Measurements from ENCODE around the gene CENATAC.
"Not testable (repeated sequence)": the region's sequence is repeated elsewhere in the genome, so short reads cannot be mapped to it uniquely, and the experiment has no call there.

CENATAC gene

DNA sequence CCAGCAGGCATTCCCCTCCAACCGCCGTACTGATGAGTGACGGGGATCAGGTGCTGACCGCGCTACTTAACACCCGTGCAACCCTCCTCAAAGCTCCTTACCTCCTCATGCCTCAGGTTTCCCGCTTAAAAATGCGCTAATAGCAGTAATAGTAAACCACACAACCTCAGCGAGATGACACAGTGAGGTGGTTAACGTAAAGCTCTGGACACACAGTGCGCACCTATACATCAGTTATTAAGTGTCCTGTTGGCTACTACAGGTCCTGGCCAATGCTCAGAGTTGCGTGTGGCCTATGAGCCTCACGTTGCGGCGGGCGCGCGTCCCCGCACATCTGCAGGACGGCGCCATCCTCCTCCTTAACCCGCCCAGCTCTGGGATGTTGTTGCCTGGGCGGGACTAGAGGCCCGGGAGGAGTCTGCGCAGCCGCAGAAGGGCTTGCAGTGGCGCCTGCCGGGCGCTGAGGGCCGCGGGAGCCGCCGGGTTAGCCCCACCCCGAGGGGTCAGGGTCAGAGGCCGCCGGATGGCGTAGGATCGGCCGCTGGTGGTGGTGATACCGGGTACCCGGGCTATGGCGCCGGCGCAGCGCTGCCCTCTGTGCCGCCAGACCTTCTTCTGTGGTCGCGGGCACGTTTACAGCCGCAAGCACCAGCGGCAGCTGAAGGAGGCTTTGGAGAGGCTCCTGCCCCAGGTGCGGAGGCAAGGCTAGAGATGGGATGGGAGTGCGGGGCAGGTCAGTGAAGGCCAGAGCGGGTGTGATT is at the start of gene CENATAC:
CENATAC (plus strand) TSS at position 512 of the 761 bp plus-strand sequence; CDS start at position 572, 60 bp downstream.
- peak; percentile 61 for DNase-seq

DNA sequence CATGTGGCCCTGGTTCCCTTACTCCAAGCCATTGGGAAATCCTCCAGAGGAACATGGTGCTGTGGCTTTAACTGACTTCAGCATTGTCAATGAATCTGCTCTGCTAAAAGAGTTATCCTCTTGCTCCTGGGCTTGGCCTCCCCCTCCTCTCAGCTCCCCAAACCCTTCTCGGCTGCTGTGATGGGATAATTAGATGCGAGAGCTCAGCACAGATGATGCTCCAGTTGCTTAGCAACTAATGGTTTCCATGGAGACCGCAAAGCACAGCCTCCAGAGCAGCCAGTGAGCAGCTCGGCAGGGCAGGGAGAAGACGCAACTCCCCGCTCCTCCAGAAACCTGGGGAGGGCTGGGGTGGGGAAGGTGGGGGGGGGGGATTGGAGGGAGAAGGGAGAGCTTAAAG is 44.7 kb upstream of the CENATAC start:
- DNase-seq = peak; percentile 77

DNA sequence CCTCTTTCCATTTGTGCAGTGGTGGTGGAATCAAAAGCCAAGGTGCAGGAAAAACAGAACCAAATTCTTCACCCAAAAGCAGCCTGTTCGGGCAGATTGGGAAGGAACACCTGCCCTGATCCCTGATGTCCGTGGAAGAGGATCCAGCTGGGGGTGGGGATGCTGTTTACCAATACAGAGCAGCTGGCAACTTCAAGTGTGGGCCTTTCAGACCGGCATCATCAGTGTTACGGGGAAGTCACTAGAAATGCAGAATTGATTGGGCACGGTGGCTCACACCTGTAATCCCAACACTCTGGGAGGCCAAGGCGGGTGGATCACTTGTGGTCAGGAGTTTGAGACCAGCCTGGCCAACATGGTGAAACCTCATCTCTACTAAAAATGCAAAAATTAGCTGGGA is 44.0 kb upstream of the CENATAC start:
- DNase-seq = not testable (repeated sequence)

GRCh38 chr11:118956094-118956846 is 41.7 kb upstream of the CENATAC start, which contains the start of gene UPK2:
Gene UPK2 (plus strand): TSS chr11:118956298. CDS start chr11:118956351, 53 bp downstream.
- peak; percentile 35 for DNase-seq

- no peak for DNase-seq
Measured at GRCh38 chr11:118956847-118957469, 41.0 kb upstream of the CENATAC start.

DNA sequence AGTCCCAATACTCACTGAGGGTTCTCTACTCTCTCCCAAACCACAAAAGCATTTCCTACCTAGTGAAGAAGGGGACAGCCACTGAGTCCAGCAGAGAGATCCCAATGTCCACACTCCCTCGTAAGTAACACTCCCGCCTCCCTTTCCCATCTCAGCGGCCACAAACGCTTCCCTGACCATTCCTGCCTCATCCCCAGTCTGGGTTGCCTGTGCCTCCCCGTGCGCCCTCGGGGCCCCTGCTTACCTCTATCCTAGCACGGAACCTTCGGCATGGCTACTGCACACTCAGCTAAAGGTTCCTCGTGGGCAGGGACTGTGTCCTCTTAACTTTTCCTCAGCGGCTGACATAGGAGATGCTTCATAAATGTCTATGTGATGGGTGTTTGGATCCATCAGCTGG is 40.4 kb upstream of the CENATAC start:
- DNase-seq = no peak

DNA sequence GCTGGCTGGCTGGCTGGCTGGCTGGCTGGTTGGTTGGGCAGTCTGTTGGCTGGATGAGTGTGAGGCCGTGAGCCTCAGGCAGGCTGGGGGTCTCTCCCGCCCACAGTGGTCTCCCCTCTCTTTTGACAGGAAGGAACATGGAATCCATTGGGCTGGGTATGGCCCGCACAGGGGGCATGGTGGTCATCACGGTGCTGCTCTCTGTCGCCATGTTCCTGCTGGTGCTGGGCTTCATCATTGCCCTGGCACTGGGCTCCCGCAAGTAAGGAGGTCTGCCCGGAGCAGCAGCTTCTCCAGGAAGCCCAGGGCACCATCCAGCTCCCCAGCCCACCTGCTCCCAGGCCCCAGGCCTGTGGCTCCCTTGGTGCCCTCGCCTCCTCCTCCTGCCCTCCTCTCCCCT is 40.0 kb upstream of the CENATAC start:
- no peak for DNase-seq

DNA sequence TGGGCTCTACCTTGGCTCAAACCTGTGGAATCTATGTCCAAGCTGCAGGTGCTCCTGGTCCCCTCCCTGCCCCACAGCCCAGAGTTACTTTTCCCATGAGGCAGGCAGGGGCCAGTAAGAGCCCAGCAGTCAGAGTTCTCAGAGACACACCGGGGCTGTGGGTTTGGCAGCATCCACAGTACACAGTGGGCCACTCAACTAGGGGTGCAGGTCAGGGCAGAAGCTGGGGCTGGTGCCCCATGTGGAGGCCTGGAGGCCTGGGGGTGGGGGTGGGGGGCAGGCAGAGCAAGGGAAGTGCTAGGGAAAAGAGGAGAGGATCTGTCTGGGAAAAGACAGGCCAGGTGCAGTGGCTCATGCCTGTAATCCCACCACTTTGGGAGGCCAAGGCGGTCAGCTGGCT is 39.4 kb upstream of the CENATAC start:
- DNase-seq = no peak

DNA sequence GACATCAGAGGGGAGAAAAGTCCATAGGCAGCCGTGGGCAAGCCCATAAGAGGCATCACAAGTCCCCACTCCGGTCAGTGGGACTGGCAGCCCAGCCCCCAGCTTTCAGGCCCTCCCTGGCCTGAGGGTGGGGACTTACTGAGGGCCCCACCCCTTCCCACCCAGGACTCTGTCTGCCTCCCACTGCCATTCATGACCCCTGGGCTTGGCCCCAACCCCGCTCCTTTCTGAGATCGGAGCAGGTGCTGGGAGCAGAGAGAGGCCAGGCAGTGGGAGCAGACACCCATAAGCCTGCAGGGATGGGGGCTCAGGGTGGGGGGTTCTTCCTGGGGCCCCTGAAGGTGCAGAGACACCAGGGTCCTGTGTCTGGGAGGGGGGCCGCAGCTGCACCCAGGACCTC is 36.7 kb upstream of the CENATAC start:
- no peak for DNase-seq

GRCh38 chr11:118961591-118961990 is 36.3 kb upstream of the CENATAC start:
- no peak for DNase-seq

DNA sequence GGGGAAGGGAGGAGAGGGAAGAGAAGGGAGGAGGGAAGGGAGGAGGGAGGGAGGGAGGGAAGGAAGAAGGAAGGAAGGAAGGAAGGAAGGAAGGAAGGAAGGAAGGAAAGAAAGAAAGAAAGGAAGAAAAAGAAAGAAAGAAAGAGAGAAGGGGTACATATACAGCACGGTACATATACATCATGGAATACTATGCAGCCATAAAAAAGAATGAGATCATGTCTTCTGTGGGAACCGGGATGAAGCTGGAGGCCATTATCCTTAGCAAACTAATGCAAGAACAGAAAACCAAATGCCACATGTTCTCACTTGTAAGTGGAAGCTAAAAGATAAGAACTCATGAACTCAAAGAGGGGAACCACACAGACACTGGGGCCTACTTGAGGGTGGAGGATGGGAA is 28.4 kb upstream of the CENATAC start:
- DNase-seq = not testable (repeated sequence)

DNA sequence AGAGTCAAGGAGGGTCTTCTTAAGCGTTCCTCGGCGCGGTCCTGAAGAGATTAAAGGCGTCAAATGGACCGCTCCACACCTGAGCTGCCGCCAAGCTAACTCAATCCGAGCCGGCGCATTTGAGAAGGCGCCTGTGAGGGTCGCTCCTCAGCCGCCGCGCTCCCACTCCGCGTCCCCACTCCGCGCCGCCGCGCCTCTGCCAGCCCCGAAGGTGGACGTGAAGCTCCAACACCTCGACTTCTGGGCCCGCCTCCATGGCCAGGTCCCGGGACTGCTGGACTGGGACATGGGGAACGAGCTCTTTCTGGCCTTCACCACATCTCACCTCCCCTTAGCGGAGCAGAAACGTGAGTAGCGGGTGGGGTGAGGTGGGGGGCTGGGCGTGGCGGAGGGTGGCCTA is 26.3 kb upstream of the CENATAC start, which contains the start of gene FOXR1:
FOXR1 (plus strand) TSS at position 116 of the 400 bp plus-strand sequence; CDS start at position 287, 171 bp downstream.
- no peak for DNase-seq

- no peak for DNase-seq
Measured at GRCh38 chr11:118973985-118974384, 24.0 kb upstream of the CENATAC start.

DNA sequence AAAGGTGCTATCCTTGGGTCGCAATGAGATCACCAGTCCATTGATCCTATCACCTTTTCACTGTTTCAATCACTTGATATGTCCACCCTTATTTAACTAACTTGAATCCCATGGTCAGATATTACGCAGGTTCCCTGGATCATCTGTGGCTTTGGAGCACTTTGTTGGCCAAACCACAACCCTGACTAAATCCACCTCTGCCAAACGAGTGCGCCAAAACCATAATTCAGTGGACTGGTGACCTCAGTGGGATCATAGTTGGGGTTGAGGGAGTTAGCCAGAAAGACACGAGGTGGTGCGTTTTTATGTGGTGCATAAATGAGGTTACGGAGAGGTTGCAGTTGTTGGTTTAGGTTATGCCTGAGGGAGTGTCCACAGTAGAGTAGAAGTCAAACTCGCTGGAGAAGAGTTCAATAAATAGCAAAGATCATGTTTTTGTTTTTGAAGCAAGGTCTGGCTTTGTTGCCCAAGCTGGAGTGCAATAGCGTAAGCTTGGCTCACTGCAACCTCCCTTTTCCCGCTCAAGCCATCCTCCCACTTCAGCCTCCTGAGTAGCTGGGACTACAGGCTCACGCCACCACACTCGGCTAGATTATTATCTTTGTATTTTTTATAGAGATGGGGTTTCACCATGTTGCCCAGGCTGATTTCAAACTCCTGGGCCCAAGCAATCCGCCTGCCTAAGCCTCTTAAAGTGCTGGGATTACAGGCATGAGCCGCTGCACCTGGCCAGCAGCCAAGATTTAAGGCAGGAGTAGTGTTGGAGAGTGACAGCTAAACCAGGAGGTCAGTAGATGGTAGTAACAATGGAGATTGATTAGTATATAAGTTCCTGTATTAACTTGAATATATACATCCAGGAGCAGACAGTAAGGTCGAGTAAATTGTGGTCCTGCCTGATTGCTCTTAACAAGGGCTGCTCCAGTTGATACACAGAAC is 21.9 kb upstream of the CENATAC start:
- no peak for DNase-seq

DNA sequence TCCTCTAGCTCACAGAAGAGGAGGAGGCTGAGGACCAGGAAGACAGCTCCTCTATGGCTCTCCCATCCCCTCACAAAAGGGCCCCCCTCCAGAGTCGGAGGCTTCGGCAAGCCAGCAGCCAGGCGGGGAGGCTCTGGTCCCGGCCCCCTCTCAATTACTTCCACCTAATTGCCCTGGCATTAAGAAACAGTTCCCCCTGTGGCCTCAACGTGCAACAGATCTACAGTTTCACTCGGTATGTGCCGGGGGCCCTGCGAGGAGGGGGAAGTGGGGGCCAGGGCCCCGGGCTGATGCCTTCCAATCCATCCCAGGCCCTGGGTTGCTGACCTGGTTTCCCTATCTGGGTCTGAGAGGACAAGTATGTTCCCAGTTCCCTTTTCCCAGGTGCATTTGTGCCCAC is 18.5 kb upstream of the CENATAC start:
- no peak for DNase-seq

- no peak for DNase-seq
Measured at GRCh38 chr11:118980191-118980881, 17.6 kb upstream of the CENATAC start.

DNA sequence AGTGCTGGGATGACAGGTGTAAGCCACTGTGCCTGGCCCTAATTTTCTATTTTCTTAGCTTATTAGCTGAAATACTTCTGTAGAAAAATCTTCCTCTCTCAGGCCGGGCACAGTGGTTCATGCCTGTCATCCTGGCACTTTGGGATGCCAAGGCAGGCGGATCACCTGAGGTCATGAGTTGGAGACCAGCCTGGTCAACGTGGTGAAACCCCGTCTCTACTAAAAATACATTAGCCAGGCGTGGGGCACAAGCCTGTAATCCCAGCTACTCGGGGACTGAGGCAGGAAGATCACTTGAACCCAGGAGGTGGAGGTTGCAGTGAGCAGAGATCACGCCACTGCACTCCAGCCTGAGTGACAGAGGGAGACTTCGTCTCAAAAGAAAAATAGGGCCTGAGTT is 13.6 kb upstream of the CENATAC start:
- DNase-seq = not testable (repeated sequence)

DNA sequence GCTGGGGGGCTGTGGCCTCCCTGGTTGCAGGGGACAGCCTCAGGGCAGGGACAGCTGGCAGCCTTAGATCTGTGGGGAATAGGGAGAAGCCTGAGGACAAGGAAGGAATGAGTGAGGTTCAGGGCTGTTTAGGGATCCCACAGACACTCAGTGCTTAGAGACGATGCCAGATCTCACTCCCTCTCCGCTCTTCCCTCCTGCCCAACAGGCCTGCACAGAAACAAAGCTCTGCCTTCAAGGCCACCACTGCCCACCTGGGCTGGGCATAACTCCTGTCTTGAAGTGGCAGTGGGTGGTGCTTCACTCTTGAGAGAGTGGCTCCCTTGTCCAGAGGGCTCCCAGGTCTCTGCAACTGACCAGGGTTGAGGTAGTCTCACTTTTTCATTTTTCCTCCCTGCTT is 13.1 kb upstream of the CENATAC start:
- DNase-seq = no peak

- DNase-seq = no peak
Measured at GRCh38 chr11:118988280-118988679, 9.7 kb upstream of the CENATAC start.

DNA sequence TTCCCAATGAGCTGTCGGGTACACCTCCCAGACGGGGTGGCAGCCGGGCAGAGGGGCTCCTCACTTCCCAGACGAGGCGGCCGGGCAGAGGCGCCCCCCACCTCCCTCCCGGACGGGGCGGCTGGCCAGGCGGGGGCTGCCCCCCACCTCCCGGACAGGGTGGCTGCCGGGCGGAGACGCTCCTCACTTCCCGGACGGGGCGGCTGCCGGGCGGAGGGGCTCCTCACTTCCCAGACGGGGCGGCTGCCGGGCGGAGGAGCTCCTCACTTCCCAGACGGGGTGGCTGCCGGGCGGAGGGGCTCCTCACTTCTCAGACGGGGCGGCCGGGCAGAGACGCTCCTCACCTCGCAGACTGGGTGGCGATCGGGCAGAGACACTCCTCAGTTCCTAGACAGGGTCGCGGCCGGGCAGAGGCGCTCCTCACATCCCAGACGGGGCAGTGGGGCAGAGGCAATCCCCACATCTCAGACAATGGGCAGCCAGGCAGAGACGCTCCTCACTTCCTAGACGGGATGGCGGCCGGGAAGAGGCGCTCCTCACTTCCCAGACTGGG is 6.4 kb upstream of the CENATAC start:
- DNase-seq = not testable (repeated sequence)

- DNase-seq = no peak
Measured at GRCh38 chr11:118996926-118997626, 862 bp upstream of the CENATAC start.

All from NCI-H748 treated with DMSO at 0.1 percent for 48 hours (cell line).